ENCODE measurements around the gene DDIT3.
"Not testable (repeated sequence)": the region's sequence is repeated elsewhere in the genome, so short reads cannot be mapped to it uniquely, and the experiment has no call there.

The DDIT3 gene

DNA sequence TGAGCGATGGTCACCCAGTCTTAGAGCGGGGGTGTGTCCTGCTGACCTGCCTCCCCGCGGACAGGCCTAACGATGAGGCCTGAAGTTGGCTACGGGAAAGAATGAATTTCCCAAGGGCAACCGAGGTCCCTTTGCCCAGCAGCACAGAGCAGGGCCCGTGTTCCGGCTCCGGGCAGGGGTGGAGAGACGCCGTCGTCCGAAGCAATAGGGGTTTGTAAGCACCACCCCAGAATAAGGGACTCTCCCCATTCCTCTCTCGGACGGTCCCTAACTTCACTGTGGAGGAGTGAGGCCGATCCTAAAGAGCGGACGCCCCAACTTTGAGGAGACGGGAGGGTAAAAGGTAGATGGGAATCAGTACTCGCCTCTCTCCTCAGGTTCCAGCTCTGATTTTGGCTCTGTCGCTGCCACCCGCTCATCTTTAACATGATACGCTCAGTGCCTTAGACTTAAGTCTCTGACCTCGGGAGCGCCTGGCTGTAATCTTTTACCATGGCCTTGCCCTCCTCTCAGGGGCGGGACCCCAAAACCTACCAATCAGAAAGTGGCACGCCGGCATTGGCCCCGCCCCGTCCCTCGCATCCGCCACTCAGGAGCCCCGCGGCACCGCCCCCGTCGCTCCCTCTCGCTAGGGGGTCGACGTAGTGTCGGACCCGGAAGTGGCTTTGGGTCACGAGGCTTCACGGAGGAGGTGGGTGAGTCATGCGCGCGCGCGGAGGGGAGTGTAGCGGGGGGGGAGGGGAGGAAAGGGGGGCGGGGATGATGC, at the start of gene DDIT3:
TSS of gene DDIT3 (minus strand) at position 462 of the 766 bp plus-strand sequence. CDS start 3,108 bp downstream, outside the sequence.
- DNase-seq (ENCODE audit: low read depth) = peak; percentile 94
- peak within 1 kb of the TSS; percentile 86 for H3K4me3 ChIP-seq (ENCODE audit: low read depth, low read length)

GRCh38 chr12:57569858-57570257, 49.5 kb upstream of the DDIT3 start:
- H3K4me3 ChIP-seq (ENCODE audit: low read depth, low read length) = no peak overlapping the region
- DNase-seq (ENCODE audit: low read depth) = no peak

DNA sequence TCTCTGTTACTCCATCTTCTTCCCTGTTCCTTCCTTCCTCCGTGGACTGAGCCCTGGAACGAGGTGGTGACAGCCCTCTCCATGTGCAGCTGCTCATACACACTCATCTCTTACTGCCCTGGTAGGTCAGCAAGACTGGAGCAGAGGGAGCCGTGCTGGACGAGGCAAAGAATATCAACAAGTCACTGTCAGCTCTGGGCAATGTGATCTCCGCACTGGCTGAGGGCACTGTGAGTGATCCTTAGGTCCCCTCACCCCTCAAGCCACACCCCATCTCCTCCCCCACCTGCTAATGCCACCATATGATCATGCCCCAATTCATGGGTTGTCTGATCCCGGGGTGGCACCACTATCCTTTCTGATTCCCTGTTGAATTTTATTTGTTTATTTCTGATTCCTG, 48.5 kb upstream of the DDIT3 start:
- DNase-seq (ENCODE audit: low read depth) = no peak
- no peak overlapping the region for H3K4me3 ChIP-seq (ENCODE audit: low read depth, low read length)

GRCh38 chr12:57564178-57564740, 43.9 kb upstream of the DDIT3 start:
- no peak overlapping the region for H3K4me3 ChIP-seq (ENCODE audit: low read depth, low read length)
- DNase-seq (ENCODE audit: low read depth) = no peak

- no peak overlapping the region for H3K4me3 ChIP-seq (ENCODE audit: low read depth, low read length)
These were observed 43.0 kb upstream of the DDIT3 start for GRCh38 chr12:57563358-57563757.

GRCh38 chr12:57561117-57561516, 40.8 kb upstream of the DDIT3 start:
- DNase-seq (ENCODE audit: low read depth); H3K4me3 ChIP-seq (ENCODE audit: low read depth, low read length): not testable (repeated sequence)

More at GRCh38 chr12:57563358-57563757, 43.0 kb upstream of the DDIT3 start:
- no peak for DNase-seq (ENCODE audit: low read depth)

DNA sequence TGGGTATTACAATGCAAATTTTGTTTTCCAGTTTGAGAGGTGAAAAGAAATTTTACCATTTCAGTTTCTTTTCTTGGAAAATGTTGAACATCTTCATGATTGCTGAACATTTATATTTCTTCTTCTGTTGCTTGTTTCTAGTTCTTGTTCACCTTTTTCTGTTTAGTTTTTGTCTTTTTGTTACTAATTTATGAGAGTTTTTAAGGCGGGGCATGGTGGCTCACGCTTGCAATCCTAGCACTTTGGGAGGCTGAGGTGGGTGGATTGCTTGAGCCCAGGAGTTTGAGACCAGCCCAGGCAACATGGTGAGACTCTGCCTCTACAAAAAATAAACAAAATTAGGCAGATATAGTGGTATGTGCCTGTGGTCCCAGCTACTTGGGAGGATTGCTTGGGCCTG, 40.2 kb upstream of the DDIT3 start:
- DNase-seq (ENCODE audit: low read depth) = no peak
- H3K4me3 ChIP-seq (ENCODE audit: low read depth, low read length) = no peak overlapping the region

GRCh38 chr12:57558864-57559263, 38.5 kb upstream of the DDIT3 start:
- H3K4me3 ChIP-seq (ENCODE audit: low read depth, low read length) = no peak overlapping the region
- DNase-seq (ENCODE audit: low read depth) = no peak

DNA sequence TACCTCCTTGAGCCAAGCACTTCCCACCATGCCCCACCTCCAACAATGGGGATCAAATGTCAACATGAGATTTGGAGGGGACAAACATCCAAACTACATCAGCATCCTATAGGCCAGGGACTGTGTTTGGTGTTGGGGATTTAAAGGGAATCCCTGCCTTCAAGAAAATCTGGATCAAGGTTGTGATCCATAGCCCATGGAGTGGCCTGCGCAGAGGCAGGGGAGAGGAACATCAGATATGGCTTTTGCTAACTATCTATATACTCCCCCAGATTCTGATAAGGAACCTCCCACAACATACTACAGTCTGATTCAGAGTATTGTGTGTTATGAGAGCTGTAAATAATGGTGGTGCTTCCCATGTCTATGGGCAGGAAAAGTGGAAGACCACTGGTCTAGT, 34.6 kb upstream of the DDIT3 start:
- H3K4me3 ChIP-seq (ENCODE audit: low read depth, low read length) = no peak overlapping the region
- DNase-seq (ENCODE audit: low read depth) = no peak

DNA sequence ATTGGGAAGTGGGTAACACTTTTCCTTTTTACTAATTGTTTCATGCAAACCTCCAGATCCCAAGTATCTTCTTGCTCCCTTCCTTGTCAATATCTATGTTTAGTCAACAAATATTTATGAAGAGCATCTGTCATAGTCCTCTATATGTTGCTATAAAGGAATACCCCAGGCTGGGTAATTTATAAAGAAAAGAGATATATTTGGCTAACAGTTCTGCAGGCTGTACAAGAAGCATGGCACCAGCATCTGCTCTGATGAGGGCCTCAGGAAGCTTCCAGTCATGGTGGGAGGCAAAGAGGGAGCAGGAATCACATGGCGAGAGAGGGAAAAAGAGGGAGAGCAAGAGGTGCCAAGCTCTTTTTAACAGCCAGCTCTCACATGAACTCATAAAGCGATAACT, 34.1 kb upstream of the DDIT3 start:
- DNase-seq (ENCODE audit: low read depth) = no peak
- no peak overlapping the region for H3K4me3 ChIP-seq (ENCODE audit: low read depth, low read length)

DNA sequence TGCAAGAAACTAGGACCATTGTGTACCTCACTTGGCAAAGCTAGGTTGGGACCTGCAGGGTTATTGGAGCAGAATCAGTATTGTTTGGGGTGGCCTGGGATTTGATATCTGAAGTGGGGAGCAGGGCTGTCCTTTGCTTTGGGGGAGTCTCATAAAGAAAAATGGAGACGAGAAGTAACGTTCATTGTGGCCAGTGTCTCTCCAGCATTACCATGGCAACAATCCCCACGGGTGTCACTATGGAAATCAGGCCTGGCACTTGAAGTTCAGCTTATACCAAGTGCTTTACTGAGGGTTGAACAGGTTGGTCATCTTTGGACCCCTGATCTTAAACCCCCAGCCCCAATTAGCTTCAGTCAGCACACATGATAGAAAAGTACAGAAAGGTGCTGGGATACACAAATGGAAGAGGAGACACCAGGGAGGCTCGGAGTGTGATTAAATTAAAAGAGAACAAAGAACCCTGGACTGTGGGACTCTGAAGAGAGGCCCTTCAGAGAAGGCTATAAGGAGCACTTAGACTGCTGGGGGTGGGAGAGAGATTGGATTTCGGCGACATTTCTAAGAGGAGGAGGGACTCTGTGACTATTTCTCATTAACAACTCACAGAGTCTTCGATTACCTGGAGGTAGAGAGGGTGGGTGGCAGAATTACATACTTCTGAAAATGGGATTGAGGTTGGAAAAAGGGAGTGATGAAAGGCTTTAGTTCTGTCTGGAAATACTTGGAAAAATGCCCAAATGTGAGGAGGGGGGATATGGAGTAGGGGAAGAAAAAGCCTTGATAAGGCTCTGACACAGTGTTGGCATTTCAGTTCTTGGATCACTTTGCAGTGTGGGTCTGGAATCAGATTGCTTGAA, 33.3 kb upstream of the DDIT3 start:
- H3K4me3 ChIP-seq (ENCODE audit: low read depth, low read length) = no peak overlapping the region

GRCh38 chr12:57552835-57553313, 32.6 kb upstream of the DDIT3 start:
- no peak for DNase-seq (ENCODE audit: low read depth)

More for the DNA sequence above, 33.3 kb upstream of the DDIT3 start:
- no peak for DNase-seq (ENCODE audit: low read depth)

DNA sequence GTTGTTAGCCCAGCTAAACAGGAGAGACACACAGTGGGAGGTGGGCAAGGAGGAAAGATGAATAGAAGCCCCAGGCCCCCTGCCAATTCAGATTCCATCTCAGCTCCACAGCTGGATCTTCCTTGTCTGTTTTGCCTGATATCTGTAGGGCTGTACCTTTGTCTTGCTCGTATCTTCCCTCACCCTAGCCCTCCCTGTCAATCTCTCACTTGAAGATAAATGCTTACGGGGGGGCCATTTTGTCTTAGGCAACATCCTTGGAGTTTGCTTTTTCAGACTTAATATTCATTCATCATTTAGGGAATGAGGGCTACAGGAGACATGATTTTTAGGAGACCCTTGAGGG, 32.0 kb upstream of the DDIT3 start:
- no peak for DNase-seq (ENCODE audit: low read depth)
- no peak overlapping the region for H3K4me3 ChIP-seq (ENCODE audit: low read depth, low read length)

More at GRCh38 chr12:57552835-57553313, 32.6 kb upstream of the DDIT3 start:
- H3K4me3 ChIP-seq (ENCODE audit: low read depth, low read length) = no peak overlapping the region

DNA sequence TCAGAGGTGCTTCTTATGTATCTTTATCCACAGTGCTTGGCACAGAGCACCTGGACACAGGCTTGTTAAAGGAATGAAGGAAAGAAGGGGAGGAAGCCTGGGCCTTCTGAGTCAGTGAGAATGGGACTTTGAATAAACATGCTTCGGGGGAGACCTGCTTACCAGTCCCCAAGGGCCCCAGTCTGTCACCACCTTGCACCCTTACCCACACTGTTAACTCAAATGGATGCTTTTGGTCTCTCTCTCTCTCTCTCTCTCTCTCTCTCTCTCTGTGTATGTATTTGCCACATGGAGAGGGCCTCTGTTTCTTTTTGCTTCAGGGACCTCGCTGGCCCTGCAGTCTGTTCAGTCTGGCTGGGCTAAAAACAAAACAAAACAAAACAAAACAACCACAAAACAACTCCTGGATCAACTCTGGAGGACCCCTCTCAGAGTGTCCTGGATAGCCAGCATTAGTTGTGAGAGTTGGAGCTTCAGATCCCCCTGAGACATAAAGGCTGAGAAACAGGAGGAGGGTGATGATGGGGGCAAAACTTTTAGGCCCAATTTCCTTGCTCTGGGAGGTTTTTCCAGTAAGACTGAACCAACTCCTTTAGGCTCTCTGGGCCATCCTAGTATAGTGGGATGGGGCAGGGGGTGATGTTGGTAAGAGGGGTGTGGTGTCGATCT, 31.5 kb upstream of the DDIT3 start:
- H3K4me3 ChIP-seq (ENCODE audit: low read depth, low read length) = no peak overlapping the region
- DNase-seq (ENCODE audit: low read depth) = no peak

GRCh38 chr12:57550641-57551549, 30.6 kb upstream of the DDIT3 start:
- no peak overlapping the region for H3K4me3 ChIP-seq (ENCODE audit: low read depth, low read length)
- DNase-seq (ENCODE audit: low read depth) = no peak

DNA sequence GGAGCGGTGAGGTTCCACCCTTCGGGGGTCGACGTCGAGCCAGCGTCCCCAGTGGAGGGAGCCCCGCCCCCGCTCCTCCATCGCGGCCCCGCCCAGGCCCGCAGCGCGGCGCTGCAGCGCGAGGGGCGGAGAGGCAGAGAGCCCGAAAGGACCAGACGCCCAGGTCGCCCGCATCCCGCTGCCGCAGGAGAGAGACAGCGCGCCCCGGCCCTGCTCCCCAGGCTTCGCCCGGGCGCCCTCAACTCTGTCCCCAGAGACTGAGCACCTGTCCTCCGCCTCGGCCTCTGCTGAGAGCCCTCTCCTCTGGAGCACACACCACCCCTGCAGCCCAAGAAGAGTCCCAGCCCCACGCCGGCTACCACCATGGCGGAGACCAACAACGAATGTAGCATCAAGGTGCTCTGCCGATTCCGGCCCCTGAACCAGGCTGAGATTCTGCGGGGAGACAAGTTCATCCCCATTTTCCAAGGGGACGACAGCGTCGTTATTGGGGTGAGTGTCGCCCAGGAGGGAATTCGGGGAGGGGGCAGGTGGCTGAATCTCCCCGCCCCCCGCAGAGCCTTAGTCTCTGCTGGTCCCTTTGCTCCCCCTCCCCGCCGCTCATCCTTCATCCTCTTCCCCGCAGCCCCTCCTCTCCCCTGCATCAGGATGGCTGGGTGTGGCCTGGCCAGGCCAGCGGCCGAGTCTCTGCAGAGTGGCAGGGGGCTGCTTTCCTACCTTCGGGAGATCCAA, 29.8 kb upstream of the DDIT3 start, which contains the start of gene KIF5A:
TSS of gene KIF5A (plus strand) at position 136 of the 732 bp plus-strand sequence. CDS start at position 364, 228 bp downstream.
- H3K4me3 ChIP-seq (ENCODE audit: low read depth, low read length) = peak within 1 kb of the TSS; percentile 27
- DNase-seq (ENCODE audit: low read depth) = no peak

DNA sequence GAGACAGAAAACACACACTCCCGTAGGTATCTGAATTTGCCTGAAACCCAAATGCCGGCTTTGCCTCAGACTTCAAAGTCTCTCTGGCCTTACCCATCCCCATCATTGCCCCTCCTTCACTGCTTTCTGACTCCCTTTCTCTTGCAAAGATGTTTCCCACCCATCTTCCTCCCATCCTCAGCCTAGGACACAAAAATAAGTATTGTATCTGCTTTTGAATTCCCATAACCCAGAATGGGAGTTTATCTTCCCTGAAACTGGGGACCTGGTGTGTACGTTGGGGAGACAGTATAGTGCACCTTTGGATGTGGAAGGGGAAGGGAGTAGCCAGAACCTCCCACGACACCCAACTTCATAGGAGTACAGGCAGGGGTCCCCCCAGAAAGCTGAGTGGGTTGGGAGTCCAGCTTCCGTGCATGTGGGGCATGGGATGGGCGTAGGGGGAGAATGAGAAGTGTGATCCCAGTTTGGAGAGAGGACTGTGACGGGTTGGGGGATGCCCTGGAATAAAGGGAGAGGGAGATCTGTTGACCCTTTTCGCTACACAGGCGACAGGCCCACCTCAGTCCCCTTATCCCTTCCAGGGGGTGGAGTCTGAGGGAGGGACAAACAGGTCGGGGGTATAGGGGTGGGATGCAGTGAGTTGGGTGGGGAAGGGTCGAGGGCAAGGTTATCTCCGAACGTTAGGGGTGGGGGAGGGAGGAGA, 29.0 kb upstream of the DDIT3 start:
- peak overlapping the region; percentile 27 for H3K4me3 ChIP-seq (ENCODE audit: low read depth, low read length)
- DNase-seq (ENCODE audit: low read depth) = no peak

Data from skeletal muscle cell (primary cell).